NCI-H526 (cell line): Measurements from ENCODE around the gene PI16.

ENCODE experiments used
- DNase-seq, 2 experiments: peaks; one replicate each; lab custom pipeline; 2025; lab: John Stamatoyannopoulos, UW

The PI16 gene

DNA sequence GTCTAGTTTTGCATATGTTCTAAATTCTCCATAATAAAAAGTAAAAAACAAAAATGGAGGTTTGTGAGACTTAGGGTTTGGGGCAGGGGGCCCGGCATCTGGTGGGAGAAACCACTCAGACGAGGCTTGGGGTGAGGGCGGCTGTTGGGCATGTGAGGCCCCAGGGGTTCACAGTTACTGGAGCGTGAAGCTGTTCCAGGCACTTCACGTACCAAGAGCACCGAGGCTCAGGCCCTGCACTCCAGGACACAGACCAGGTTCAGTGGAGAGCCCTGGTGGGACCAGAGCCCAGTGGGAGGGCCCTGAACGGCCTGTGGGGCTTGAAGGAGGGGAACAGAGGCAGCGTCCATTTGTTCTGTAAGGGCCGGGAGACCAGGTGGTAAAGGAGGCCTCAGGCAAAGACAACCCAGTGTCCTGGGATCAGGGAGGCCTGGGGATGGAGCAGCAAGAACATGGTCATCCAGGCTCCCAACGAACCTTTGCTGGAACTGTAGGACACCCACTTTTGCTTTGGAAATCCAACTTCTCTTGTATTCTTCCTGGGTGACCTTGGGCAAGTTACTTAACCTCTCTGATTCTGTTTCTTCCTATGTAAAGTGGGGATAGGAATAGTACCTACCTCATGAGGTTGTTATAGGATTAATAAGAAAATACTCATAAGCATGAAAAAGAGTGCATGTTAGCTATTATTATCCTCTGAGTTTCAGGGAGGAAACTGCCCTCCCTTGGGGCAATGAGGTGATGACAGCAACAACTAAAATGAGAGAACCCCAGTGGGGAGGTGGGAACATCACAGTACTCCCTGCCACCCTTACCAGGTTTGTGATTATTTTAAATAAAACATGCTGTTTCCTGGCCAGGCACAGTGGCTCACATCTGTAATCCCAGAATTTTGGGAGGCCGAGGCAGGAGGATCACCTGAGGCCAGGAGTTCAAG, 49.8 kb downstream of the PI16 start:
- no peak for DNase-seq

DNA sequence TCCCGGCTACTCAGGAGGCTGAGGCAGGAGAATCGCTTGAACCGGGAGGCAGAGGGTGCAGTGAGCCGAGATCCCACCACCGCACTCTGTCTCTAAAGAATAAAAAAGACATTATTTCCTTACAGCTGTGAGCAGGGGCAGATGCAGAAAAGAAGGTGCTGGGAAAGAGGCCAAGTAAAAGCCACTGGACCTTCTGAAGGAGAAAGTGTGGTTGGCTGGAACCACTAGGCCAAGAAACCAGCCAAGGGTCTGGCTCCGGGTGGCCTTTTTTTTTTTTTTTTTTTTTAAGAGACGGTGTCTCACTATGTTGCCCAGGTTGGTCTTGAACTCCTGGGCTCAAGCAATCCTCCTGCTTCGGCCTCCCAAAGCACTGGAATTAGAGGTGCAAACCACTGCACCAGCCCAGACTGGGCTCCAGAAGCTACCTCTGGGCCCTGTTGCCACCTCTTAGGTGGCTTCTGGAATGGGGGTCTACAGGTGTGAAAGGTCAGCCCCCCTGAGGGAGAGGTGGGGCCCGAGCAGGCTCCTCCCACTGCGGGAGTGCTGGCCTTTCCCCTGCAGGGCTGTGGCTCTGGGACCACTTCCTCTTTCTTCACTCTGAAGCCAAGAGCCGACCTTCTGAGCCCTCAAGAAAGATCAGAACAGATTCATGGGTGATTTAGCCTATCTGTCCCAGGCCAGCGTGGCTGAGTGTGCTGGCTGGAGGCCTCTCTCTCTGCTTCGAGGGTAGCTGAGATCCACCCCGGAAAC, 50.7 kb downstream of the PI16 start, which contains the start of gene FGD2:
Gene FGD2 (plus strand): TSS at position 595 of the 750 bp plus-strand sequence. CDS start 163 bp downstream, outside the sequence.
- no peak for DNase-seq

DNA sequence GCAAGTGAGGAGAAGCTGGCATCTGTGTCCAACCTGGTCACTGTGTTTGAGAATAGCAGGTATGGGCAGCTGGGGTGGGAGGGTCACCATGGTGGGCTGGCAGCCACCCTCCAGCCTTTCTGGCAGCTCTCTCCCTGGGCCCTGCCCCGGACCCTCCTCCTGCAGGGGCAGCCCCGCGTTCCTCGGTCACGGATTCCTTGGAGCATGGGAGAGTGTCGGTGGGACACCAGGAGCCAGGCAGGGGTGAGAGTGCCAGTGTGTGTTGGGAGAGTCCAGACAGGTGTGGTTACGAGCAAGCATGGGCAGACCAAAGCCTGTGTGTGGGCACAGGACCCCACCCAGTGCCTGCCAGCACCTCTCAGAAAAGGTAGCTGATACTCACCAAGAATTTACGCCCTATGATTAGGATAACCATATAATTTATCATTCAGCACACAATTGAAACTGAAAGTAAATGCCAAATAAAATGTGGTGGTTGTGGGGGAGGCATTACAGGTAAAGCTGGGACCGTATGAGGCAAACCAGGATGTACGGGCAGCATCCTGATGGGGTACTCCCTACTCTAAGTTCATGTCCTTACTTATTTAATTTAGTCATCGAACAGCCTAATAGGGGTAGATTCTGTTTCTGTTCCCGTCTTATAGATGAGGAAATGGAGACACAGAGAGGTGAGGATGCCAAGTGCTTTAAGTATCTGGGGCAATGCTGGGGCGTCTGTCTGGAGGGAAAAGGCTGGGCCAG, 51.5 kb downstream of the PI16 start:
- no peak for DNase-seq

DNA sequence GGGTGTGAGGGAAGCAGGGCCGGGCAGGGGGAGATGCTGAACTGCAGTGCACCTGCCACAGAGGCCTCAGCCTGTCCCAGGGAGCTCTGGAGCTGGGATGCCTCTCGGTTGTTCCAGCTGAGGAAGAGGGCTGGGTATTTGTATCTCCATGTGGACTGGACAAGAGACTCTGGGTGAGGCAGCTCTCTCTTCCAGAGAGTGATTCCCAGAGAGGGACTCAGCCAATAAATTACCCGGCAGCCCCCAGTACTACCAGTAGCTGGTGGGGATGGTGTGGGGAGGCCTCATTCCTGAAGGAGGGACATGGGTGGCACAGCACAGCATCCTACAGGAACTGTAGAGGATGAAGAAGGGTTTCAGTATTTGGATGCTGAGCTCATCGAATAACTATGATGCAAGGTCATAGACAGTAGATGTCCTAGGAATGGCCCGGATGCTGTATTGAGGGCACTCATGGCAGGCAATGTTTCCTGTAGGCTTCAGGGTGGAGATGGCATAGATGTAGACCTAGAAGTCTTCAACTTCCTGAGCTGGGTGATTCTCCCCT, 52.3 kb downstream of the PI16 start:
- DNase-seq, result no peak

DNA sequence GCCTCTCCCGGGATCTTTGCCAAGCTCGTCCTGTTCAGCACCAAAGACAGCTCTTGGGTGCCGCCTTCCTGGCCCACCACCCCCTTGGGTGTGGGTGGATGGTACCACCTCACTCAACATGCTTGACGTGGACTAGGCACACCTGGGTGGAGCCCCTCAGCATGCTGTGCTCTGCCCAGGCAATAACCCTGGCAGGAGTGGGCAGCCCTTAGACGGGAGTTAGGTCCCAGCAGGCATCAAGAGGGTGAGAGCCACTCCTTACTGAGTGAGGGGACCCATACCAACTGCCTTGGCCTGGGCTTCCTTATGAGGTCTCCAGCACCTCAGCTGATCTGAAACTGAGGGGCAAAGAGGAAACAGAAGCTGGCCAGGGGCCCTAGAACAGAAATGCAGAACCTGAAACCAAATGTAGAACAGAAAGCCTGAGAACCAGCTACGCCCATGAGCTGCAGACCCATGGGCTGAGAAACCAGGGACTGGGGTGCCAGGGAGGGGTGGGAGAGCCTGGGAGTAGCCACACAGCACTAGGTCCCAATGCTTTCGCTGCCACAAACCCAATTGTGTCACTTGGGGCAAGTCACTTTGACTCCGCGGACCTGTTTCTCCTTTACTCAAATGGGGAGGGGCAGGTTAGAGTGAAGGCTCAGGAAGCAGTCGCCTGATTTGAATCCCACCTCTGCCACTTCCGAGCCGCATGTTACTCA, 53.0 kb downstream of the PI16 start:
- no peak for DNase-seq

DNA sequence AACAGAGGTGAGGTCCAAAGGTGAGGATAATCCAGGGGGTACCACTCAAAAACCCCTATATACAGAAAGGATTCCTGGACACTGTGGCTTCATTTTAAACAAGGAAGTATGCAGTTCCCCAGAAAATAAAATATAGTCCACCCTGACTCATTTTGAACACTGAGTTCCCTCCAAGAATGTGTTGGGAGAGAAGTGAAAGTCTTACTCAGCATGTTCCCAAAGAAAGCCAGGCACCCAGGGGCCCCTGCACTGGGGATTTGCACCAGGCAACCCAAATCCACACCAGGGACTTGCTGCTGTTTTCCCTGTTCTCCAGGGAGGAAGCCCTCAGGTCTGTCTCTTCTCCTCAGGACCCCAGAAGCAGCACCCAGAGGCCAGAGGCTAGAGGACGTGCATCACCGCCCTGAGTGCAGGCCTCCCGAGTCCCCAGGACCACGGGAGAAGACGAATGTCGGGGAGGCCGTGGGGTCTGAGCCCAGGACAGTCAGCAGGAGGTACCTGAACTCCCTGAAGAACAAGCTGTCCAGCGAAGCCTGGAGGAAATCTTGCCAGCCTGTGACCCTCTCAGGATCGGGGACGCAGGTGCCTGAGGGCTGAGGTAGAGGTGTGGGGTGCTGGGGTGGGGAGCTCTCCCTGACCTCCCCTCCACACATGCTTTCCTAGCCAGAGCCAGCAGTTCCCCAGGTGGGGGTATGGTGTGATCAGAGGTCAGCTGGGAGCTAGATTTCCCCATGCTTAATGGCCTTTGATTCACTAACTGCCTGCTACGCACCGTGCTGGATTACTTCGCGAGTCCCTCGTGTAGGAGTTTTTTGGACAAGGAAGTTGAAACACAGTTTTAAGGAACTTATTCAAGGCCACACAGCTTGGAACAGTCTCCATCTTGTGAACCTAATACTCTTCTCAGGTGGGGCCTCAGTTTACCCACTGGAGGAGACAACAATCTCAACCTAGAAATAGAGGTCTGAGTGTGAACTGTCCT, 54.2 kb downstream of the PI16 start:
- DNase-seq, result no peak

DNA sequence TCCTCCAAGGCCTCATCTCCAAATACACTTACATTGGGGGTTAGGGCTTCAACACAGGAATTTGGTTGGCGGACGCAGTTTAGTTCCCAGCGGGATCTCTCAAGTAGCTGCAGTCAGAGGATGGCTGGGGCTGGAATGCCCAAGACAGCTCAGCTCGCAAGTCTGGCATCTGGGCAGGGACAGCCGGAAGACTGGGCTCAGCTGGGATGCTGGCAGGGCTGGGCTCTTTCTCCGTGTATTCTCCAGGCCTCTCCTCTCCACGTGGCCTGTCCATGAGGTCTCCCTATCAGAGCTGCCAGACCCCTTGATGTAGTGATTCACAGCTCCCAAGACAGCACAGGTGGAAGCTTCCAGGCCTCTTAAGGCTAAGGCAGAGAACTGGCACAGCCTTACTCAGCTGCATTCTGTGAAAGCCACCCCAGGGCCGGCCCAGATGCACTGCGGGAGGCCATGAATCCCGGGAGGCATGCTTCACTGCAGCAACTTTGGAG, 55.9 kb downstream of the PI16 start:
- DNase-seq, result no peak

DNA sequence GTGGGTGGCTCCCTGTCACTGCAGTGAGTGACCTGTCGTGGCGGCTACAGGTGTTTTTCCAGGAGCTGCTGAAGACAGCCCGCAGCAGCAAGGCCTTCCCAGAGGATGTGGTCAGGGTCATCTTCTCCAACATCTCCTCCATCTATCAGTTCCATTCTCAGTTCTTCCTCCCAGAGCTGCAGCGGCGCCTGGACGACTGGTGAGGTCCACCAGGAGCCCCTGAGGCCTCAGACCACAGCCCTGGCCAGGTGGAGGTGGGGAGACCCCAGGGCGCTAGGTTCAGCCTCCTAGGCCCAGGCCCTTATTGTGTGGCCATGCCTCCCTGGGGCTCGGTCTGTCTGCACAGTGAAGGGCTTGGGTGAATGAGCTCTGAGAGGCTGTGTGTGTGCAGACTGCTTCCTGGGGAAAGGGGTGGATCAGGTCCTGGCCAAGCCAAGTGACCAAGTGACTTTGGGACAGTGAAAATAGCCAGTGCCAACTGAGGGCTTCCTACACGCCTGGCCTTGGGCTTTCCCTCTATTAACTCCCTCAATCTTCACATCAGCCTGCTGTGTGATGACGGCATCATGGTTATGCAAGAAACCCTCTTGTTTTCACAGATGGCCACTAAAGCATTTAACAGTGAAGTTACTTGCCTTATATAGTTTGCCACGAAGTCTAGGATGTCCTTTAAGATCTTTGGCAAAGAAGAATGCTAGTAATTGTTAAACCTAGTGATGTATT, 57.3 kb downstream of the PI16 start:
- no peak for DNase-seq

DNA sequence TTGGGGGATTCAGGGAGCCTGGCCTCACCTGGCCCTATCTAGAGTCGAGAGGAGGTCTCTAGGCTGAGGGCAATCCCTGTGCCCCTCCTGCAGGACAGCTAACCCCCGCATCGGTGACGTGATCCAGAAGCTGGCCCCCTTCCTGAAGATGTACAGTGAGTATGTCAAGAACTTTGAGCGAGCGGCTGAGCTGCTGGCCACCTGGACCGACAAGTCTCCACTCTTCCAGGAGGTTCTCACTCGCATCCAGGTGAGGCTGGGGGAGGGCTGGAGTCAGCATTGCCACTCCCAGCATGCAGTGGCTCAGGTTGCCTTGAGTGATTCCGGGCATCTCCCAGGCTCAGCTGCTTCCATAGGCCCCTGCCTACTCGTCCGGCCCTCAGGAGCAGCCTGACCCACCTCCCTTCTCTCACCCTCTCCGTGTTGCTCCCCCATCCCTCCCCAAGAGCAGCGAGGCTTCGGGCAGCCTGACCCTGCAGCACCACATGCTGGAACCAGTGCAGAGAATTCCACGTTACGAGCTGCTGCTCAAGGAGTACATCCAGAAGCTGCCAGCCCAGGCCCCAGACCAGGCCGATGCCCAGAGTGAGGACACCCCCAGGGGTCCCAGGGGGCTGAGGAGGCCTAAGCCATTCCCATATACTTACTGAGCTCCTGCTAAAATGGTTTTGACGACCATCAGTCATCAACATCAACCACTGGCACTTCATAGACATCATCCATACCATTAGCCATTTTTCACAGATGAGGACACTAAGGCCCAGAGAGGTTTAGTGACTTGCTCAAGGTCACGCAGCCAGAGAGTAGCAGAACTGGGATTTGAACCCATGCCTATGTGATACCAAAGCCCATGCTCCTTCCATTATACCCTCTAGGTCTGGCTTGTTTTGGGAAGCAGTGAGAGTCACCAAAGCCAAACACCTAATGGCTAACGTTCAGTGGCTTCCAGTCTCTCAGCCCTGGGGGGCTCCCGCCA, 59.3 kb downstream of the PI16 start:
- no peak for DNase-seq
